22Rv1 (cell line): Measurements from ENCODE around the gene COA1.
"Not testable (repeated sequence)": the region's sequence is repeated elsewhere in the genome, so short reads cannot be mapped to it uniquely, and the experiment has no call there.

Experiments
- H3K27ac ChIP-seq: fragments of 450-650 bp; 2 replicates; pipeline ENCODE4 v1.5.1; 2017
- CTCF ChIP-seq: fragments of 450-650 bp; IDR thresholded peaks from 2 replicates; pipeline ENCODE4 v1.5.1; 2017; ENCODE audit warnings: mild to moderate bottlenecking
- ZFX ChIP-seq: fragments of 450-650 bp; IDR thresholded peaks from 2 replicates; pipeline ENCODE4 v1.6.1; 2017; ENCODE audit warnings: antibody characterized with exemption, borderline replicate concordance

COA1 gene

GRCh38 chr7:43678315-43678714, 51.0 kb downstream of the COA1 start:
- TF ChIP-seq CTCF = no peak
- no peak for TF ChIP-seq ZFX
- H3K27ac ChIP-seq = no peak overlapping the region

GRCh38 chr7:43677864-43678263, 51.5 kb downstream of the COA1 start:
- TF ChIP-seq ZFX (no peak), CTCF (no peak)
- no peak overlapping the region for H3K27ac ChIP-seq

- H3K27ac ChIP-seq = peak overlapping the region; percentile 38
- TF ChIP-seq CTCF (no peak), ZFX (no peak)
Measured at GRCh38 chr7:43674559-43675436, 54.5 kb downstream of the COA1 start.

GRCh38 chr7:43673243-43673976, 55.9 kb downstream of the COA1 start:
- H3K27ac ChIP-seq = not testable (repeated sequence)

GRCh38 chr7:43671521-43671920, 57.8 kb downstream of the COA1 start:
- H3K27ac ChIP-seq = no peak overlapping the region
- TF ChIP-seq CTCF = no peak
- no peak for TF ChIP-seq ZFX

GRCh38 chr7:43669286-43670081, 59.8 kb downstream of the COA1 start:
- TF ChIP-seq CTCF = no peak
- TF ChIP-seq ZFX = no peak
- H3K27ac ChIP-seq = no peak overlapping the region

GRCh38 chr7:43668035-43668434, 61.3 kb downstream of the COA1 start:
- no peak for TF ChIP-seq CTCF
- no peak for TF ChIP-seq ZFX
- no peak overlapping the region for H3K27ac ChIP-seq
